IMR-90 (cell line): ENCODE results near the gene NT5C. TPM values are rescaled to one million over a fixed set of nuclear protein-coding genes. Genes with fewer than 3 reads are reported as not detected.
"Not testable (repeated sequence)": the region's sequence is repeated elsewhere in the genome, so short reads cannot be mapped to it uniquely, and the experiment has no call there.

Experiments used
- ATAC-seq: fragments of 200-7000 bp; cut with Tn5 transposase; 2 replicates; pipeline ENCODE4 v1.9.1; 2020; ENCODE audit warnings: low read depth, mild to moderate bottlenecking, moderate library complexity
- BruUV-seq: library from RNA; stranded (reverse); fragments of 400-500 nt; replicated peaks from 2 replicates; lab custom pipeline; 2021; lab: Mats Ljungman, UMichigan
- CTCF ChIA-PET: fragments of 300-600 bp; formaldehyde crosslinking; extraction: SDS; loops from one replicate; lab custom pipeline; 2021; ENCODE audit warnings: antibody characterized with exemption; lab: Yijun Ruan, JAX
- POLR2A ChIA-PET: fragments of 300-600 bp; sonication (Branson Sonifier 250); formaldehyde crosslinking; loops from one replicate; lab custom pipeline; 2022; ENCODE audit warnings: antibody characterized with exemption; ENCODE audit not compliant: unreplicated experiment; lab: Charles Lee
- DNase-seq: peaks from one replicate; pipeline ENCODE4 v3.0.0; 2013
- H2AFZ ChIP-seq: replicated peaks from 2 replicates; pipeline ENCODE3; 2013; ENCODE audit warnings: low read length, mild to moderate bottlenecking; ENCODE audit not compliant: poor library complexity
- H2AK5ac ChIP-seq: 2 replicates; pipeline ENCODE4 v1.6.1; 2013; ENCODE audit warnings: low read depth, low read length, inconsistent platforms
- H2AK9ac ChIP-seq: replicated peaks from 2 replicates; pipeline ENCODE3; 2013; ENCODE audit warnings: mild to moderate bottlenecking, low read depth, low read length, moderate library complexity; ENCODE audit not compliant: poor library complexity
- H2BK120ac ChIP-seq: 2 replicates; pipeline ENCODE4 v1.6.1; 2013; ENCODE audit warnings: low read depth, low read length, inconsistent platforms
- H2BK15ac ChIP-seq: 3 replicates; pipeline ENCODE4 v1.6.1; 2013; ENCODE audit warnings: low read depth, low read length, inconsistent platforms
- H2BK20ac ChIP-seq: 2 replicates; pipeline ENCODE4 v1.6.1; 2013; ENCODE audit warnings: low read depth, mild to moderate bottlenecking, inconsistent platforms, low read length, moderate library complexity
- H2BK5ac ChIP-seq: 2 replicates; pipeline ENCODE4 v1.6.1; 2013; ENCODE audit warnings: mild to moderate bottlenecking, low read depth, low read length, inconsistent platforms; ENCODE audit not compliant: poor library complexity, severe bottlenecking
- H3K14ac ChIP-seq: replicated peaks from 2 replicates; pipeline ENCODE4 v1.6.1; 2013; ENCODE audit warnings: low read depth, low read length, inconsistent platforms
- H3K18ac ChIP-seq: 2 replicates; pipeline ENCODE4 v1.6.1; 2013; ENCODE audit warnings: low read depth, low read length, control low read depth
- H3K23ac ChIP-seq: 2 replicates; pipeline ENCODE4 v1.6.1; 2013; ENCODE audit warnings: low read depth, low read length, inconsistent platforms
- H3K27ac ChIP-seq: 2 replicates; pipeline ENCODE4 v1.5.1; 2013; ENCODE audit warnings: mild to moderate bottlenecking, control low read depth, low read length; ENCODE audit not compliant: insufficient read depth
- H3K27me3 ChIP-seq: 2 replicates; pipeline ENCODE4 v1.6.1; 2013; ENCODE audit warnings: low read length; ENCODE audit not compliant: control insufficient read depth, insufficient read depth
- H3K36me3 ChIP-seq: 2 replicates; pipeline ENCODE4 v1.6.1; 2013; ENCODE audit warnings: low read length, mixed read lengths; ENCODE audit not compliant: control insufficient read depth, insufficient read depth
- H3K4ac ChIP-seq: 2 replicates; pipeline ENCODE4 v1.6.1; 2013; ENCODE audit warnings: low read depth, low read length, inconsistent platforms
- H3K4me1 ChIP-seq: 2 replicates; pipeline ENCODE4 v1.6.1; 2013; ENCODE audit warnings: low read length, mixed read lengths; ENCODE audit not compliant: control insufficient read depth, insufficient read depth
- H3K4me2 ChIP-seq: 2 replicates; pipeline ENCODE4 v1.6.1; 2013; ENCODE audit warnings: low read depth, mild to moderate bottlenecking, control low read depth, low read length, moderate library complexity
- H3K4me3 ChIP-seq: 2 replicates; pipeline ENCODE4 v1.5.1; 2013; ENCODE audit warnings: low read depth, mild to moderate bottlenecking, control low read depth, low read length, moderate library complexity; ENCODE audit not compliant: insufficient read depth
- H3K56ac ChIP-seq: 2 replicates; pipeline ENCODE4 v1.6.1; 2013; ENCODE audit warnings: low read length, inconsistent platforms; ENCODE audit not compliant: insufficient read depth; ENCODE audit errors: extremely low read depth
- H3K79me1 ChIP-seq, 2 experiments: 2 replicates each; pipeline ENCODE4 v1.6.1; 2013; ENCODE audit warnings: low read length in 2 of 2, inconsistent platforms in 1 of 2, low read depth in 1 of 2
- H3K9ac ChIP-seq: 2 replicates; pipeline ENCODE4 v1.6.1; 2013; ENCODE audit warnings: low read depth, low read length, control low read depth
- H3K9me1 ChIP-seq: 2 replicates; pipeline ENCODE4 v1.6.1; 2013; ENCODE audit warnings: low read length, inconsistent platforms; ENCODE audit not compliant: insufficient read depth
- H3K9me3 ChIP-seq: 2 replicates; pipeline ENCODE4 v1.6.1; 2013; ENCODE audit warnings: low read length; ENCODE audit not compliant: control insufficient read depth, insufficient read depth
- H4K20me1 ChIP-seq: 2 replicates; pipeline ENCODE4 v1.6.1; 2013; ENCODE audit warnings: low read length, inconsistent platforms; ENCODE audit not compliant: insufficient read depth
- H4K5ac ChIP-seq: 2 replicates; pipeline ENCODE4 v1.6.1; 2013; ENCODE audit warnings: mild to moderate bottlenecking, low read depth, low read length, control low read depth
- H4K8ac ChIP-seq, 2 experiments: 2 replicates each; pipeline ENCODE4 v1.6.1; 2013; ENCODE audit warnings: low read depth in 2 of 2, low read length in 2 of 2, control low read depth in 1 of 2, inconsistent platforms in 1 of 2
- H4K91ac ChIP-seq: 2 replicates; pipeline ENCODE4 v1.6.1; 2013; ENCODE audit warnings: low read depth, low read length, inconsistent platforms; ENCODE audit not compliant: insufficient read depth
- MAFK ChIP-seq: IDR thresholded peaks from 2 replicates; pipeline ENCODE4 v1.6.1; 2012; ENCODE audit warnings: low read depth, low read length, improper control_type of control experiment
- MAZ ChIP-seq: IDR thresholded peaks from 2 replicates; pipeline ENCODE4 v1.6.1; 2012; ENCODE audit warnings: low read depth, mild to moderate bottlenecking, low read length, improper control_type of control experiment, moderate library complexity, borderline replicate concordance
- MXI1 ChIP-seq: IDR thresholded peaks from 2 replicates; pipeline ENCODE4 v1.6.1; 2012; ENCODE audit warnings: low read depth, mild to moderate bottlenecking, low read length, moderate library complexity, borderline replicate concordance
- NFE2L2 ChIP-seq: fragments of 150-350 bp; IDR thresholded peaks from 2 replicates; pipeline ENCODE4 v1.6.1; 2016; ENCODE audit warnings: low read depth, mild to moderate bottlenecking, low read length
- RAD21 ChIP-seq: IDR thresholded peaks from 2 replicates; pipeline ENCODE4 v1.6.1; 2012; ENCODE audit warnings: low read length, improper control_type of control experiment
- SMC3 ChIP-seq: fragments of 150-350 bp; IDR thresholded peaks from 2 replicates; pipeline ENCODE4 v1.6.1; 2016; ENCODE audit warnings: low read depth, mild to moderate bottlenecking, antibody characterized with exemption, low read length, moderate library complexity
- WGBS, 2 experiments: methylation state at CpG; one replicate each; pipeline versions ENCODE4 v1.1.5 to v1.1.7; 2013; ENCODE audit warnings: missing lambda C conversion rate in 2 of 2; ENCODE audit not compliant: insufficient read length in 1 of 2; ENCODE audit errors: extremely low coverage in 2 of 2; 5-methylcytosine and 5-hydroxymethylcytosine counted together
- dilution Hi-C: fragments of 300-500 bp; cut with HindIII; formaldehyde crosslinking; loops from one replicate; pipeline ENCODE4 v1.14.3; 2018; ENCODE audit warnings: low sequenced_read_pairs; ENCODE audit not compliant: unreplicated experiment
- in situ Hi-C: fragments of 300-500 bp; cut with MboI; formaldehyde crosslinking; loops from 3 replicates; pipeline ENCODE4 v1.14.3; 2019; ENCODE audit warnings: low sequenced_read_pairs, inconsistent platforms, mixed read lengths
- intact Hi-C: fragments of 100-400 bp; cut with micrococcal nuclease; formaldehyde crosslinking; loops from 2 replicates; pipeline ENCODE4 v1.10.0; 2022
- polyA plus RNA-seq, 3 experiments: library from polyadenylated mRNA; depleted of rRNA; stranded (reverse); fragments of >200 nt; gene quantifications; 2 replicates each; pipeline ENCODE4 v1.2.3, GENCODE V29; 2012; ENCODE audit warnings: low replicate concordance in 1 of 3
- total RNA-seq: library from RNA; depleted of rRNA; stranded (reverse); fragments of >200 nt; gene quantifications from 2 replicates; pipeline ENCODE4 v1.2.3, GENCODE V29; 2012

NT5C gene
- total and polyA plus RNA-seq, 2 of the 4 experiments (the other 2 are of a cell fraction), result 24.0 to 44.6 TPM

DNA sequence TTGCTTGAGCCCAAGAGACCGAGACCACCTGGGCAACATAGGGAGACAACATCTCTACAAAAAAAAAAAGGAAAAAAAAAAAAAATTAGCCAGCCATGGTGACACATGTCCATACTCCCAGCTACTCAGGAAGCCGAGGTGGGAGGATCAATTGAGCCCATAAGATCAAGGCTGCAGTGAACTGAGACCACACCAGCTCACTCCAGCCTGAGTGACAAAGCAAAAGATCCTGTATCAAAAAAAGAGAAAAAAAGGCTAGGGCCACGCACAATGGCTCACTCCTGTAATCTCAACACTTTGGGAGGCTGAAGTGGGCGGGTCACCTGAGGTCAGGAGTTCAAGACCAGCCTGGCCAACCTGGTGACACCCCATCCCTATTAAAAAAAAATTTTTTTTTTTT lies 37.5 kb upstream of the NT5C start:
- H3K4me1 ChIP-seq, result no peaks in the 10 kb centered on the region
- no peaks in the 10 kb centered on the region for H3K27me3 ChIP-seq
- H3K56ac ChIP-seq, result no peak overlapping the region
- H3K14ac ChIP-seq, result no peak overlapping the region
- no peak overlapping the region for H2BK20ac ChIP-seq
- no peak overlapping the region for H4K5ac ChIP-seq
- no peak overlapping the region for H3K9ac ChIP-seq
- H4K20me1 ChIP-seq, result peaks cover 18% of the 10 kb centered on the region
- TF ChIP-seq RAD21 (no peak), NFE2L2 (no peak), MXI1 (no peak), SMC3 (no peak), MAZ (no peak), MAFK (no peak)
- no peak overlapping the region for H4K8ac ChIP-seq
- H2AK9ac ChIP-seq, result peak overlapping the region; percentile 65
- POLR2A ChIA-PET, result no interaction called here
- H3K23ac ChIP-seq, result no peak overlapping the region
- DNase-seq (no peak), ATAC-seq (no peak)
- in situ Hi-C loops (no loop called here), dilution Hi-C loops (no loop called here), intact Hi-C loops (no loop called here)
- peaks cover 10 to 46% of the 10 kb centered on the region in 2 experiments for H3K79me1 ChIP-seq
- H3K36me3 ChIP-seq, result peaks cover 55% of the 10 kb centered on the region
- WGBS, 2 experiments, result 100% methylated on average over 1 of the region's 4 CpGs; no CpG with 5 or more reads in 1 of the 2 experiments
- no peak overlapping the region for H2BK5ac ChIP-seq
- H2AFZ ChIP-seq, result no peak overlapping the region
- H3K27ac ChIP-seq, result no peak overlapping the region
- no TSS peak for BruUV-seq
- H3K18ac ChIP-seq, result no peak overlapping the region
- H3K9me1 ChIP-seq, result no peaks in the 10 kb centered on the region
- H2BK120ac ChIP-seq, result no peak overlapping the region
- no peak overlapping the region for H3K4ac ChIP-seq
- no peak overlapping the region for H2AK5ac ChIP-seq
- no peak overlapping the region for H3K4me3 ChIP-seq
- H2BK15ac ChIP-seq, result no peak overlapping the region
- H3K9me3 ChIP-seq, result no peaks in the 10 kb centered on the region
- H4K91ac ChIP-seq, result no peak overlapping the region
- H3K4me2 ChIP-seq, result no peak overlapping the region
- CTCF ChIA-PET, result interaction anchor here (0.6 to 0.7 kb wide), 3 partner anchors 18 to 150 kb away, joined by 3 read pairs; no protein-coding TSS in a partner anchor

DNA sequence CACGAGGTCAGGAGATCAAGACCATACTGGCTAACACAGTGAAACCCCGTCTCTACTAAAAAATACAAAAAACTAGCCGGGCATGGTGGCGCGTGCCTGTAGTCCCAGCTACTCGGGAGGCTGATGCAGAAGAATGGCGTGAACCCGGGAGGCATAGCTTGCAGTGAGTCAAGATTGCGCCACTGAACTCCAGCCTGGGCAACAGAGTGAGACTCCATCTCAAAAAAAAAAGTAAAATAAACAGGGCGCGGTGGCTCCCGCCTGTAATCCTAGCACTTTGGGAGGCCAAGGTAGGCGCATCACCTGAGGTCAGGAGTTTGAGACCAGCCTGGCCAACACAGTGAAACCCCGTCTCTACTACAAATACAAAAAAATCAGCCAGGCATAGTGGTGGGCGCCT lies 33.1 kb upstream of the NT5C start:
- H3K4ac ChIP-seq, H3K4me1 ChIP-seq, H3K56ac ChIP-seq, dilution Hi-C loops, POLR2A ChIA-PET, H3K27ac ChIP-seq, H3K4me2 ChIP-seq, H4K20me1 ChIP-seq, in situ Hi-C loops, H2BK15ac ChIP-seq, H4K8ac ChIP-seq, H3K23ac ChIP-seq, H2AK5ac ChIP-seq, H4K91ac ChIP-seq, H3K18ac ChIP-seq, DNase-seq, H4K5ac ChIP-seq, ATAC-seq, H3K9me1 ChIP-seq, H2AFZ ChIP-seq, H3K9ac ChIP-seq, H2AK9ac ChIP-seq, H3K9me3 ChIP-seq, H2BK120ac ChIP-seq, BruUV-seq, H2BK20ac ChIP-seq, H3K27me3 ChIP-seq, intact Hi-C loops, H2BK5ac ChIP-seq, H3K4me3 ChIP-seq, H3K14ac ChIP-seq, CTCF ChIA-PET: not testable (repeated sequence)
- WGBS, 2 experiments, result 95% methylated on average over 9 of the region's 15 CpGs; no CpG with 5 or more reads in 1 of the 2 experiments
- H3K36me3 ChIP-seq, result peaks cover 38% of the 10 kb centered on the region
- peaks cover 6 to 33% of the 10 kb centered on the region in 2 experiments; a peak in 3 of 4 replicates for H3K79me1 ChIP-seq
